ENCODE measurements around the gene ST8SIA3.
"Not testable (repeated sequence)": the region's sequence is repeated elsewhere in the genome, so short reads cannot be mapped to it uniquely, and the experiment has no call there.

Gene ST8SIA3

GRCh38 chr18:57366528-57367081 is 14.2 kb downstream of the ST8SIA3 start:
- no peak for DNase-seq (ENCODE audit: low spot score)

- DNase-seq (ENCODE audit: low spot score): no peak
These were observed 20.1 kb downstream of the ST8SIA3 start for GRCh38 chr18:57372444-57372843.

- no peak for DNase-seq (ENCODE audit: low spot score)
These were observed 20.7 kb downstream of the ST8SIA3 start for GRCh38 chr18:57373017-57373416.

GRCh38 chr18:57376503-57376902 is 24.1 kb downstream of the ST8SIA3 start:
- no peak for DNase-seq (ENCODE audit: low spot score)

GRCh38 chr18:57389271-57389670 is 36.9 kb downstream of the ST8SIA3 start:
- no peak for DNase-seq (ENCODE audit: low spot score)

GRCh38 chr18:57390044-57390443 is 37.7 kb downstream of the ST8SIA3 start:
- DNase-seq (ENCODE audit: low spot score): no peak

- not testable (repeated sequence) for DNase-seq (ENCODE audit: low spot score)
These were observed 42.4 kb downstream of the ST8SIA3 start for GRCh38 chr18:57394749-57395148.

- DNase-seq (ENCODE audit: low spot score): not testable (repeated sequence)
These were observed 44.5 kb downstream of the ST8SIA3 start for GRCh38 chr18:57396831-57397230.

GRCh38 chr18:57397440-57398132 is 45.2 kb downstream of the ST8SIA3 start:
- no peak for DNase-seq (ENCODE audit: low spot score)

- no peak for DNase-seq (ENCODE audit: low spot score)
These were observed 52.0 kb downstream of the ST8SIA3 start for GRCh38 chr18:57404345-57404744.

- no peak for DNase-seq (ENCODE audit: low spot score)
These were observed 57.3 kb downstream of the ST8SIA3 start for GRCh38 chr18:57409650-57410049.

GRCh38 chr18:57410749-57411148 is 58.4 kb downstream of the ST8SIA3 start:
- no peak for DNase-seq (ENCODE audit: low spot score)

GRCh38 chr18:57416542-57416941 is 64.2 kb downstream of the ST8SIA3 start:
- no peak for DNase-seq (ENCODE audit: low spot score)
